ENCODE measurements around the gene FBXW9. TPM values are rescaled to one million over a fixed set of nuclear protein-coding genes. Genes with fewer than 3 reads are reported as not detected.

FBXW9 gene
- total RNA-seq, 1 experiment from 2014 or later: 21.0 TPM

GRCh38 chr19:12660980-12661379, 35.5 kb downstream of the FBXW9 start:
- 0 out of 2 replicates have a peak, but pooled peaks cover 4% of the 10 kb centered on the region for H3K4me1 ChIP-seq (replicated peaks; ENCODE audit: insufficient read depth)
- ChIA-PET CTCF (no interaction called here), POLR2A (ENCODE audit: unreplicated experiment) (no interaction called here)
- H3K4me3 ChIP-seq: no peak overlapping the region
- H3K9me2 ChIP-seq (ENCODE audit: insufficient read depth): no peaks in the 10 kb centered on the region
- no peaks in the 10 kb centered on the region for H3F3A ChIP-seq (ENCODE audit: insufficient read depth, low read depth)
- H3K27ac ChIP-seq: no peak overlapping the region
- no peak for DNase-seq
- no peaks in the 10 kb centered on the region for H3K27me3 ChIP-seq (ENCODE audit: insufficient read depth, low read depth)
- no peaks in the 10 kb centered on the region for H3K9me3 ChIP-seq (ENCODE audit: insufficient read depth, low read depth)
- intact Hi-C loops (cut with micrococcal nuclease; ENCODE audit: unreplicated experiment): loop anchor here (10.0 kb wide), 1 partner anchor 606 kb away; the partner anchor contains the start of gene ZNF878
- H3K36me3 ChIP-seq (ENCODE audit: low read depth): 0 out of 2 replicates have a peak, but pooled peaks cover 4% of the 10 kb centered on the region
- H4K20me1 ChIP-seq (ENCODE audit: insufficient read depth): no peaks in the 10 kb centered on the region
- no peaks in the 10 kb centered on the region for H3K79me2 ChIP-seq (ENCODE audit: low read depth)
- H3K4me2 ChIP-seq: no peak overlapping the region
- TF ChIP-seq EZH2 (IDR thresholded peaks at IDR 0.05; ENCODE audit: low read depth) (no peak), CTCF (conservative IDR thresholded peaks at IDR 0.05) (no peak)
- no TSS peak for BruUV-seq (replicated peaks)
- H2AFZ ChIP-seq: no peak overlapping the region

GRCh38 chr19:12657966-12658365, 38.5 kb downstream of the FBXW9 start:
- H3F3A ChIP-seq (ENCODE audit: insufficient read depth, low read depth): peaks cover 4% of the 10 kb centered on the region; the same call in 1 of the 2 replicates
- no peaks in the 10 kb centered on the region for H3K9me3 ChIP-seq (ENCODE audit: insufficient read depth, low read depth)
- TF ChIP-seq CTCF (conservative IDR thresholded peaks at IDR 0.05): no peak; the same call in 1 of the 2 replicates
- no peak for TF ChIP-seq EZH2 (IDR thresholded peaks at IDR 0.05; ENCODE audit: low read depth)
- POLR2A ChIA-PET (ENCODE audit: unreplicated experiment): no interaction called here
- no TSS peak for BruUV-seq (replicated peaks)
- H3K4me1 ChIP-seq (replicated peaks; ENCODE audit: insufficient read depth): no peaks in the 10 kb centered on the region
- CTCF ChIA-PET: no interaction called here
- H3K9me2 ChIP-seq (ENCODE audit: insufficient read depth): no peaks in the 10 kb centered on the region
- no peak overlapping the region for H2AFZ ChIP-seq
- no peaks in the 10 kb centered on the region for H3K79me2 ChIP-seq (ENCODE audit: low read depth)
- no peak for DNase-seq
- 0 out of 2 replicates have a peak, but pooled peaks cover 4% of the 10 kb centered on the region for H3K36me3 ChIP-seq (ENCODE audit: low read depth)
- intact Hi-C loops (cut with micrococcal nuclease; ENCODE audit: unreplicated experiment): no loop called here
- H3K27ac ChIP-seq: no peak overlapping the region
- H3K27me3 ChIP-seq (ENCODE audit: insufficient read depth, low read depth): no peaks in the 10 kb centered on the region
- no peaks in the 10 kb centered on the region for H4K20me1 ChIP-seq (ENCODE audit: insufficient read depth)
- H3K4me3 ChIP-seq: no peak overlapping the region
- H3K4me2 ChIP-seq: no peak overlapping the region

- Histone ChIP-seq H2AFZ (no peak overlapping the region), H3K36me3 (ENCODE audit: low read depth) (no peaks in the 10 kb centered on the region), H3K9me2 (ENCODE audit: insufficient read depth) (no peaks in the 10 kb centered on the region), H3K79me2 (ENCODE audit: low read depth) (no peaks in the 10 kb centered on the region), H4K20me1 (ENCODE audit: insufficient read depth) (no peaks in the 10 kb centered on the region), H3K27me3 (ENCODE audit: insufficient read depth, low read depth) (no peaks in the 10 kb centered on the region), H3F3A (ENCODE audit: insufficient read depth, low read depth) (peaks cover 4% of the 10 kb centered on the region; the same call in 1 of the 2 replicates), H3K4me1 (replicated peaks; ENCODE audit: insufficient read depth) (no peaks in the 10 kb centered on the region), H3K27ac (no peak overlapping the region), H3K9me3 (ENCODE audit: insufficient read depth, low read depth) (no peaks in the 10 kb centered on the region), H3K4me3 (no peak overlapping the region), H3K4me2 (no peak overlapping the region)
- POLR2A ChIA-PET (ENCODE audit: unreplicated experiment): no interaction called here
- no peak for DNase-seq
- no peak for TF ChIP-seq EZH2 (IDR thresholded peaks at IDR 0.05; ENCODE audit: low read depth)
- no peak for TF ChIP-seq CTCF (conservative IDR thresholded peaks at IDR 0.05)
- CTCF ChIA-PET: no interaction called here
- BruUV-seq (replicated peaks): no TSS peak
- intact Hi-C loops (cut with micrococcal nuclease; ENCODE audit: unreplicated experiment): no loop called here
These were observed 39.4 kb downstream of the FBXW9 start for GRCh38 chr19:12656899-12657571.
